H9 (cell line): ENCODE measurements around the gene KCNG2. TPM values are rescaled to one million over a fixed set of nuclear protein-coding genes. Genes with fewer than 3 reads are reported as not detected.

Source experiments
- DNase-seq: peaks from one replicate; pipeline ENCODE4 v3.0.0-alpha.2; 2017
- H2AFZ ChIP-seq: one replicate; pipeline ENCODE4 v1.6.1; 2013; ENCODE audit warnings: mild to moderate bottlenecking, low read length, control low read depth, moderate library complexity
- H2AK5ac ChIP-seq: 2 replicates; pipeline ENCODE4 v1.6.1; 2013; ENCODE audit warnings: low read length, control low read depth, mixed read lengths; ENCODE audit not compliant: insufficient read length
- H2BK120ac ChIP-seq: one replicate; pipeline ENCODE4 v1.6.1; 2013; ENCODE audit warnings: low read depth, mild to moderate bottlenecking, low read length, control low read depth, inconsistent platforms; ENCODE audit not compliant: poor library complexity, severe bottlenecking
- H2BK12ac ChIP-seq: 2 replicates; pipeline ENCODE4 v1.6.1; 2013; ENCODE audit warnings: low read length, control low read depth, mixed read lengths, low read depth; ENCODE audit not compliant: insufficient read length
- H2BK15ac ChIP-seq: 2 replicates; pipeline ENCODE4 v1.6.1; 2013; ENCODE audit warnings: low read depth, low read length, control low read depth
- H2BK20ac ChIP-seq: one replicate; pipeline ENCODE4 v1.6.1; 2013; ENCODE audit warnings: low read depth, mild to moderate bottlenecking, low read length, control low read depth, inconsistent platforms; ENCODE audit not compliant: poor library complexity, severe bottlenecking
- H2BK5ac ChIP-seq: 2 replicates; pipeline ENCODE4 v1.6.1; 2013; ENCODE audit warnings: low read length, control low read depth, mixed read lengths; ENCODE audit not compliant: insufficient read length
- H3K14ac ChIP-seq: 2 replicates; pipeline ENCODE4 v1.6.1; 2013; ENCODE audit warnings: low read length, control low read depth; ENCODE audit not compliant: insufficient read depth
- H3K18ac ChIP-seq: 2 replicates; pipeline ENCODE4 v1.6.1; 2013; ENCODE audit warnings: low read depth, mild to moderate bottlenecking, mixed read lengths, low read length, control low read depth; ENCODE audit not compliant: insufficient read length
- H3K23ac ChIP-seq: 2 replicates; pipeline ENCODE4 v1.6.1; 2013; ENCODE audit warnings: low read length, control low read depth, mixed read lengths, low read depth; ENCODE audit not compliant: insufficient read length
- H3K23me2 ChIP-seq: 2 replicates; pipeline ENCODE4 v1.6.1; 2013; ENCODE audit warnings: low read depth, mild to moderate bottlenecking, mixed read lengths, low read length, control low read depth; ENCODE audit not compliant: insufficient read length, poor library complexity, severe bottlenecking
- H3K27ac ChIP-seq: 2 replicates; pipeline ENCODE4 v1.5.1; 2013; ENCODE audit warnings: low read length, control low read depth, mixed read lengths, low read depth; ENCODE audit not compliant: insufficient read length
- H3K27me3 ChIP-seq: 2 replicates; pipeline ENCODE4 v1.6.1; 2013; ENCODE audit warnings: low read length, control low read depth, inconsistent platforms; ENCODE audit not compliant: insufficient read depth
- H3K4ac ChIP-seq: 2 replicates; pipeline ENCODE4 v1.6.1; 2013; ENCODE audit warnings: low read depth, mild to moderate bottlenecking, control low read depth, inconsistent platforms, low read length, moderate library complexity
- H3K4me1 ChIP-seq: 2 replicates; pipeline ENCODE4 v1.6.1; 2013; ENCODE audit warnings: low read length, control low read depth, inconsistent platforms; ENCODE audit not compliant: insufficient read depth
- H3K4me2 ChIP-seq: 2 replicates; pipeline ENCODE4 v1.6.1; 2013; ENCODE audit warnings: low read length, control low read depth, mixed read lengths; ENCODE audit not compliant: insufficient read length, insufficient read depth
- H3K56ac ChIP-seq: 2 replicates; pipeline ENCODE4 v1.6.1; 2013; ENCODE audit warnings: low read depth, mild to moderate bottlenecking, mixed read lengths, low read length, control low read depth; ENCODE audit not compliant: insufficient read length
- H3K79me1 ChIP-seq: 2 replicates; pipeline ENCODE4 v1.6.1; 2013; ENCODE audit warnings: low read depth, mild to moderate bottlenecking, moderate library complexity, low read length, control low read depth, inconsistent platforms; ENCODE audit not compliant: insufficient read depth, poor library complexity, severe bottlenecking
- H3K79me2 ChIP-seq: 2 replicates; pipeline ENCODE4 v1.6.1; 2013; ENCODE audit warnings: low read length, control low read depth, inconsistent platforms; ENCODE audit not compliant: insufficient read depth
- H3K9ac ChIP-seq: 2 replicates; pipeline ENCODE4 v1.6.1; 2013; ENCODE audit warnings: low read length, control low read depth, mixed read lengths; ENCODE audit not compliant: insufficient read length; ENCODE audit errors: extremely low read depth
- H3K9me3 ChIP-seq: one replicate; pipeline ENCODE4 v1.6.1; 2013; ENCODE audit warnings: low read depth, low read length, inconsistent platforms; ENCODE audit not compliant: control insufficient read depth
- H3T11ph ChIP-seq: one replicate; pipeline ENCODE4 v1.6.1; 2013; ENCODE audit warnings: mild to moderate bottlenecking, low read length, control low read depth, inconsistent platforms
- H4K20me1 ChIP-seq: one replicate; pipeline ENCODE4 v1.6.1; 2013; ENCODE audit not compliant: control insufficient read depth, insufficient read length, insufficient read depth
- H4K5ac ChIP-seq: 2 replicates; pipeline ENCODE4 v1.6.1; 2013; ENCODE audit warnings: low read depth, mild to moderate bottlenecking, mixed read lengths, low read length, control low read depth; ENCODE audit not compliant: insufficient read length
- H4K8ac ChIP-seq: replicated peaks from 2 replicates; pipeline ENCODE4 v1.6.1; 2013; ENCODE audit warnings: low read length, control low read depth, mixed read lengths, low read depth; ENCODE audit not compliant: insufficient read length
- H4K91ac ChIP-seq: 2 replicates; pipeline ENCODE4 v1.6.1; 2013; ENCODE audit warnings: low read depth, mild to moderate bottlenecking, moderate library complexity, mixed read lengths, low read length, control low read depth; ENCODE audit not compliant: insufficient read length
- H3K27ac Mint-ChIP-seq, 3 experiments: 2 replicates in 2 of 3; 3 replicates in 1 of 3; pipeline ENCODE4 v1.8.0; 2020 to 2021; ENCODE audit warnings: mixed read lengths in 3 of 3, mild to moderate bottlenecking in 1 of 3, moderate library complexity in 1 of 3
- H3K27me3 Mint-ChIP-seq: 2 replicates; pipeline ENCODE4 v1.8.0; 2021; ENCODE audit warnings: low read depth, mild to moderate bottlenecking, moderate library complexity, mixed read lengths
- H3K36me3 Mint-ChIP-seq, 3 experiments: 2 replicates in 2 of 3; 3 replicates in 1 of 3; pipeline ENCODE4 v1.8.0; 2020 to 2021; ENCODE audit warnings: low read depth in 3 of 3, mixed read lengths in 3 of 3; ENCODE audit not compliant: insufficient read depth in 1 of 3
- H3K4me1 Mint-ChIP-seq, 2 experiments: 2 replicates each; pipeline ENCODE4 v1.8.0; 2020; ENCODE audit warnings: mixed read lengths in 2 of 2
- H3K4me3 Mint-ChIP-seq, 2 experiments: 2 replicates in 1 of 2; 3 replicates in 1 of 2; pipeline ENCODE4 v1.8.0; 2020 to 2021; ENCODE audit warnings: mild to moderate bottlenecking in 2 of 2, mixed read lengths in 2 of 2, moderate library complexity in 1 of 2
- H3K9me3 Mint-ChIP-seq, 2 experiments: 2 replicates in 1 of 2; 3 replicates in 1 of 2; pipeline ENCODE4 v1.8.0; 2020; ENCODE audit warnings: mild to moderate bottlenecking in 2 of 2, mixed read lengths in 2 of 2, moderate library complexity in 1 of 2
- CTCF ChIP-seq: fragments of 200-600 bp; sonication (generic); conservative IDR thresholded peaks from 3 replicates; pipeline ENCODE4 v1.8.0; 2021; ENCODE audit warnings: antibody characterized with exemption, mild to moderate bottlenecking
- WGBS: extraction: QIAGEN DNeasy Blood & Tissue Kit; methylation state at CpG from one replicate; pipeline ENCODE4 v1.1.7; 2013; ENCODE audit warnings: missing lambda C conversion rate, low lambda C conversion rate, mixed read lengths; ENCODE audit not compliant: insufficient read length; ENCODE audit errors: extremely low coverage; 5-methylcytosine and 5-hydroxymethylcytosine counted together
- total RNA-seq: library from RNA; stranded (reverse); gene quantifications from 2 replicates; pipeline ENCODE4 v1.2.1, GENCODE V29; 2021

Gene KCNG2
- total RNA-seq, 1 experiment from 2014 or later: 0.15 TPM

- Histone ChIP-seq H4K91ac (no peak overlapping the region), H4K5ac (no peak overlapping the region), H4K20me1 (peaks cover 3% of the 10 kb centered on the region), H3K79me2 (no peaks in the 10 kb centered on the region), H3K23ac (no peak overlapping the region), H3K9me3 (no peaks in the 10 kb centered on the region), H2BK120ac (no peak overlapping the region), H3K27ac (no peak overlapping the region), H2AFZ (no peak overlapping the region), H2BK5ac (no peak overlapping the region), H3K23me2 (no peaks in the 10 kb centered on the region), H2BK15ac (no peak overlapping the region), H3K4me1 (no peaks in the 10 kb centered on the region), H3K4ac (no peak overlapping the region), H2BK20ac (no peak overlapping the region), H3K4me2 (no peak overlapping the region), H2AK5ac (no peak overlapping the region), H3K18ac (no peak overlapping the region), H4K8ac (no peak overlapping the region), H3K9ac (no peak overlapping the region), H3T11ph (no peak overlapping the region), H3K14ac (no peak overlapping the region), H3K27me3 (no peaks in the 10 kb centered on the region), H2BK12ac (no peak overlapping the region), H3K79me1 (no peaks in the 10 kb centered on the region), H3K56ac (no peak overlapping the region)
- no peak for DNase-seq
- no peak overlapping the region for H3K4me3 Mint-ChIP-seq
- WGBS: no CpG with 5 or more reads among the region's 5 CpGs
- H3K27me3 Mint-ChIP-seq: peaks cover 3% of the 10 kb centered on the region; the same call in 1 of the 2 replicates
- H3K4me1 Mint-ChIP-seq: peaks cover 3 to 6% of the 10 kb centered on the region in 2 experiments
- H3K36me3 Mint-ChIP-seq: peaks cover 0 to 30% (median 13%) of the 10 kb centered on the region in 3 experiments; a peak in 5 of 7 replicates
- peaks cover 0 to 1% of the 10 kb centered on the region in 2 experiments; a peak in 2 of 5 replicates for H3K9me3 Mint-ChIP-seq
- H3K27ac Mint-ChIP-seq: no peak overlapping the region
- TF ChIP-seq CTCF: no peak
Observed at GRCh38 chr18:79939096-79939495, 141.4 kb downstream of the KCNG2 start.
